NCI-H82 (cell line): ENCODE measurements around the gene LRRC49.

Experiments
- DNase-seq: peaks from one replicate; lab custom pipeline; 2025; lab: John Stamatoyannopoulos, UW

The LRRC49 gene

GRCh38 chr15:71092056-71092600 lies 199.5 kb downstream of the LRRC49 start:
- DNase-seq: no peak

- no peak for DNase-seq
These were observed 200.7 kb downstream of the LRRC49 start for GRCh38 chr15:71093054-71094024.

GRCh38 chr15:71094137-71094536 lies 201.5 kb downstream of the LRRC49 start:
- no peak for DNase-seq

GRCh38 chr15:71096676-71097075 lies 204.1 kb downstream of the LRRC49 start:
- peak; percentile 15 for DNase-seq

- no peak for DNase-seq
These were observed 205.3 kb downstream of the LRRC49 start for GRCh38 chr15:71097890-71098289.

- DNase-seq: no peak
These were observed 206.3 kb downstream of the LRRC49 start for GRCh38 chr15:71098920-71099319.
